HG03354 (cell line): ENCODE results near the gene C1orf115.

Experiments
- ATAC-seq: cut with Tn5 transposase; IDR thresholded peaks from one replicate; pipeline ENCODE4 v1.9.1; 2021; ENCODE audit warnings: mild to moderate bottlenecking; ENCODE audit not compliant: unreplicated experiment, poor library complexity, severe bottlenecking

C1orf115 gene

DNA sequence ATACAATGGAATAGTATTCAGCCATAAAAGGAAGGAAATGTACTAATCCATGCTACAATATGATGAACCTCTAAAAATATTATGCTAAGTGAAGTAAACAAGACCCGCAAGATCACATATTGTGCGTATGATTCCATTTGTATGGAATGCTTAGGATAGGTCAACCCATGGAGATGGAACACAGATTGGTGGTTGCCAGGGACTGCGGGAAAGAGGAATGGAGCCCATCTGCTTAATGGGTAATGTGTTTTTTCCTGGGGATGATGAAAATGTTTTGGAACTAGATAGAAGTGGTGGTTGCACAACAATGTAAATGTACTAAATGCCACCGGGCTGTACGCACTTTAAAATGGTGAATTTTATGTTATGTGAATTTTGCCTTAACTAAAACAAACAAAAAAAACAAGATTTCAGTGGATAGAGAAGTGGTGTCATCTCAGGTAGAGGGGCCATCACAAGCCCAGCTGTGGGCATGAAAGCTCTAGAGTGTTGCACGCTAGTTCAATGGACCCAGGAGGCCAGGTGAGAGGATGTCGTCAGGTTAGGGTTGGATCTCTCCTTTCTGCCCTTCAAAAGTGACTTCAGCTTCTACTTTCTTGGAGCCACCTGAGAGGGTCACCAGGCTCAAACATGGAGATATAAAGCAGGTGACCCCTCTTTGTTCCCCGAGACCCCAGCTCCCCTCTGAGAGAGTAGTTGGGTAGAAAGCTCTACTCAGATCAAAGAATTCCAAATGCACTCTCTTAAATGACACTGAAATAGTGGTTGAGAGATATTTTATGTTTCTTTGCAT, 2.5 kb downstream of the C1orf115 start:
- ATAC-seq = no peak

- no peak for ATAC-seq
Measured at GRCh38 chr1:220694866-220695382, 4.8 kb downstream of the C1orf115 start.

DNA sequence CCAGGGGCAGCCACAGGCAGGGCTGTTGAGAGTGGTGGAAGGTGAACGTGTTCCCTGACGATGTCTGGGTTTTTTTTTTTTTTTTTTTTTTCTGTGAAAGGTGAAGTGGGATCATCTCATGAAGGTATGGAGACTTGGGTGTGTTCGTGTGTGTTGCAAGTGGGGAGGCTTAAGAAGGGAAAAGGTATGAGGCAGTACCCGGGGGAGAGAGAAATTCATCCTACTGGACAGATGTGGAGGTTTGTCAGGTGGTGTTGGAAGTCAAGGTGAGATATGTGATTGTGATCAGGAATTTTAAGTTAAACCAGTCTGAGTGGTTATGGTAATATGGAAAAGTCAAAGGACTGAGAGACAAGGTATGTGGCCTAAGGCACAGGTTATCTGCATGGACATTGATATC, 5.3 kb downstream of the C1orf115 start:
- no peak for ATAC-seq

- no peak for ATAC-seq
Measured at GRCh38 chr1:220696226-220696862, 6.2 kb downstream of the C1orf115 start.

GRCh38 chr1:220696863-220697231, 6.7 kb downstream of the C1orf115 start:
- no peak for ATAC-seq

GRCh38 chr1:220697326-220697725, 7.2 kb downstream of the C1orf115 start:
- ATAC-seq = no peak

GRCh38 chr1:220698607-220699016, 8.4 kb downstream of the C1orf115 start:
- no peak for ATAC-seq

- ATAC-seq = no peak
Measured at GRCh38 chr1:220699044-220699443, 8.9 kb downstream of the C1orf115 start.

GRCh38 chr1:220700556-220701179, 10.5 kb downstream of the C1orf115 start:
- ATAC-seq = no peak

DNA sequence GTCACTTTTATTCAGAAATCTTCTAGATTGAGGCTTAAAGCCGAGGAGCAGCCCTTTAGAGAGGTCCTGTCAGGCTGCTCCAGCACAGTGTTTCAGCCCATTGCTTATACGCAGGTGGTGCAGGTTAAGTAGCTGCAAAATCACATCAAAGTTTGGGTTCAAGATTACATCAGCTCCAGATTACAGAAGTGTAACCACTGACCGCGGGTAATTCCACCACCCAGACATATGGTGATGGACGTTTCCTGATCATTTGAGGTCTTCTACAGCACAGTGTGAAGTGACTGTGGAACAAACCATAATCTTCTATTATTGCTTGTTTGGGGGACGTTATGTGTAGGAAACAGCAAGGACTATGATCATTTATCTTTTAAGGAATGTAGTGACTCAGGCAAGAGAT, 11.8 kb downstream of the C1orf115 start:
- ATAC-seq = no peak

GRCh38 chr1:220702733-220703270, 12.6 kb downstream of the C1orf115 start:
- no peak for ATAC-seq

- ATAC-seq = no peak
Measured at GRCh38 chr1:220703305-220703704, 13.1 kb downstream of the C1orf115 start.

- no peak for ATAC-seq
Measured at GRCh38 chr1:220705782-220706181, 15.6 kb downstream of the C1orf115 start.

- ATAC-seq = no peak
Measured at GRCh38 chr1:220706480-220706879, 16.3 kb downstream of the C1orf115 start.

- no peak for ATAC-seq
Measured at GRCh38 chr1:220707160-220707559, 17.0 kb downstream of the C1orf115 start.

GRCh38 chr1:220708244-220708643, 18.1 kb downstream of the C1orf115 start:
- no peak for ATAC-seq

DNA sequence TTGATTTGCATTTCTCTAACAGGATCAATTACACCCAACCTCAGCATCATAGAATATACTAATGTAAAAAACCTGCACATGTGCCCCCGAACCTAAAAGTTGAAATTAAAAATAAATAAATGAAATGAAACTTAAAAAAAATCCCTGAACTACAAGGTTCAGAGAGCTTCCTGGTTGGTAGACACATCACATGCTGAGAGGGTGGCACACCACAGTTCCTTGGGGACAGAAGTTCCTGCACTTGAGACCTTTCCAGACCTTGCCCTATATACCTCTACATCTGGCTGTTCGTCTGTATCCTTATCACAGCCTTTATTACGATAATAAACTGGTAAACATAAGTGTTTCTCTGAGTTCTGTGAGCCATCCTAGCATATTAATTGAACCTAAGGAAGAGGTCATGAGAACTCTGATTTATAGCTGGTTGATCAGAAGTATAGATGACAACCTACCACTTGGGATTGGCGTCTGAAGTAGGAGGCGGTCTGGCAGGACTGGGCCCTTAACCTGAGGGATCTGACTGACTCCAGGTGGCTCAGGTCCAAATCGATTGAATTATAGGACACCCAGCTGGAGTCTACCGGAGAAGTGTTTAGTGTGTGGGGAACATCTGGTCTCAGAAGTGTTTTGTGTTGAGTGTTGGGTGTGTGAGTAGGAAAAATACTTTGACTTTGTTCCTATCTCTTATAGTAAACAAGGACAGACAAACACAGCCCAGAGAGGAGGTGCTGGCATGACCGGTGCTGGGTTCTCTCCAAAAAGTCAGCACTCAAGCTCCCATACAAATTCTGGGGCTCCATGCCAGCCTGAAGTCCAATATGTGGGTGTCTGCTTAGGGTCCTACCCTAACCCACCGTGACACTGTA, 19.0 kb downstream of the C1orf115 start:
- ATAC-seq = no peak

DNA sequence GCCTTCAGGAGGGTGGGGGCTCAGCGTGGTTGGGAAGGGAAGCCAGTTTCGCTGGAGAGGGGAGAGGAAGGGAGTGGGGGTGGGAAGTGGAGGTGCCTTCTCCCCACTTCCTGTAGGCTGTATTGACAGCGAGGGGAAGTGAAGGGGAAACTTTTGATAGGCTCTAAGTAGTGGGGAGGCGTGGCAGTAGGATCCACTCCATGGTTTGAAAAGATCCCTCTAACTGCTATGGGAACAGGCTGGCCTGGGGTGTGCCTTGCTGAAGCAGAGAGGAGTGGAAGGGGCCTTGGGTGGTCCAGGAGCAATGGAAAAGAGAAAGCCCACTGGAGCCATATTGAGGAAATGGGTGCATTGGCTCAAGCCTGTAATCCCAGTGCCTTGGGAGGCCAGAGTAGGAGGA, 20.2 kb downstream of the C1orf115 start:
- ATAC-seq = no peak

DNA sequence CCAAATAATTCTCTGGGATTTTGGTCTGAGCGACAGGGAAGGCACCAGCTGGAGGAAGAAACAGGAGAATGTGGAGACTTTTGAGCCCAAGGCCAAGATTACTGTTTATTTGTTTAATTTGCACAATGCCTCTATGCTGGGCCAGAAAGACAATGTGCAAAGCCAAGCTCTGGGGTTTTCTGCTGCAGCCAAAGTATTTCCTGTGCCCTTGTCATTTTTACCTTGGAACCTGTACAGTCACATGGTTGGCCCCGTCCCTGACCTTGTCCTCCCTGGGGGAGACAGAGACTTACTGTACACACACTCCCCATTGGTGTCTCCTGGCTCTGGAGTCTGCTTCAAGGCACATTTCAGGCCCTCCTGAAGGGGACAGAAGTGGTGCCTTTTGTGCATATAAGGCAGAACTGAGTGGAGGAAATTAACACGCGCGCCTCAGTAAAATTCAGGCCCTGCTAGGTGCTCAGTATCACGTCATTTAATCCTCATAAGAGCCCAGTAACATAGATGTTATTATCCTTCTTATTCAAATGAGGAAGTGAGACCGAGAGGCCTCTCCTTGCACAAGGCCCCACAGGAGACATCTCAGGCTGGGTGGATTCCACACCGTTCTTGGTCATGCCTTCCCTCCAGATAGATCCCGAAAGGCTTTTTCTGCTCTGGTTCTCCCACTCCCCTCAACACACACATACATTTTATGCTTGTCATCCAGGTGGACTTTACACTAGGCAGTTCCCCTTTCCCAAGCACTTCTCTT, 21.1 kb downstream of the C1orf115 start:
- ATAC-seq = no peak
